OCI-LY7 (cell line): ENCODE measurements around the gene CXCR5. TPM values are rescaled to one million over a fixed set of nuclear protein-coding genes. Genes with fewer than 3 reads are reported as not detected.

Source experiments
- BruUV-seq: library from RNA; stranded (reverse); fragments of 400-500 nt; replicated peaks from 2 replicates; lab custom pipeline; 2021; lab: Mats Ljungman, UMichigan
- CTCF ChIA-PET: fragments of 300-600 bp; sonication (Branson Sonifier 250); formaldehyde crosslinking; loops from one replicate; lab custom pipeline; 2022; ENCODE audit warnings: antibody characterized with exemption; ENCODE audit not compliant: unreplicated experiment; lab: Charles Lee
- POLR2A ChIA-PET: fragments of 300-600 bp; sonication (Branson Sonifier 250); formaldehyde crosslinking; loops from one replicate; lab custom pipeline; 2022; ENCODE audit warnings: antibody characterized with exemption; lab: Charles Lee
- DNase-seq: peaks from one replicate; pipeline ENCODE4 v3.0.0-alpha.2; 2015; ENCODE audit warnings: low spot score
- H2AFZ ChIP-seq: fragments of 200-600 bp; sonication (generic), shearing (Covaris generic); 2 replicates; pipeline ENCODE4 v1.6.1; 2014; ENCODE audit warnings: mild to moderate bottlenecking, antibody characterized with exemption, low read length, moderate library complexity
- H3K27ac ChIP-seq: fragments of 200-600 bp; sonication (generic); 2 replicates; pipeline ENCODE4 v1.5.1; 2014; ENCODE audit warnings: mixed run types, low read depth, mild to moderate bottlenecking, moderate library complexity, low read length, inconsistent platforms; ENCODE audit not compliant: poor library complexity, severe bottlenecking
- H3K36me3 ChIP-seq: fragments of 200-600 bp; sonication (generic); 2 replicates; pipeline ENCODE4 v1.6.1; 2014; ENCODE audit warnings: mild to moderate bottlenecking, antibody characterized with exemption, low read length, moderate library complexity, mixed read lengths; ENCODE audit not compliant: insufficient read depth
- H3K4me1 ChIP-seq: fragments of 200-600 bp; sonication (generic); 2 replicates; pipeline ENCODE4 v1.5.1; 2014; ENCODE audit warnings: mild to moderate bottlenecking, low read length; ENCODE audit not compliant: insufficient read depth, poor library complexity, severe bottlenecking
- H3K4me2 ChIP-seq: fragments of 200-600 bp; sonication (generic); 2 replicates; pipeline ENCODE4 v1.6.1; 2014; ENCODE audit warnings: mild to moderate bottlenecking, low read length
- H3K4me3 ChIP-seq: fragments of 200-600 bp; sonication (generic); 2 replicates; pipeline ENCODE4 v1.5.1; 2014; ENCODE audit warnings: mild to moderate bottlenecking, low read depth, low read length; ENCODE audit not compliant: poor library complexity, severe bottlenecking
- H3K79me2 ChIP-seq: fragments of 200-600 bp; sonication (generic); 2 replicates; pipeline ENCODE4 v1.6.1; 2016; ENCODE audit warnings: low read depth, mild to moderate bottlenecking, low read length, moderate library complexity, mixed read lengths; ENCODE audit not compliant: insufficient read depth
- H3K9me2 ChIP-seq: fragments of 200-600 bp; sonication (generic); 2 replicates; pipeline ENCODE4 v1.6.1; 2016; ENCODE audit warnings: mild to moderate bottlenecking, low read length, mixed read lengths; ENCODE audit not compliant: insufficient read depth
- H3K9me3 ChIP-seq: fragments of 200-600 bp; sonication (generic); 2 replicates; pipeline ENCODE4 v1.6.1; 2014; ENCODE audit warnings: mild to moderate bottlenecking, mixed run types, low read length, mixed read lengths
- H4K20me1 ChIP-seq: fragments of 200-600 bp; sonication (generic); 2 replicates; pipeline ENCODE4 v1.6.1; 2014; ENCODE audit warnings: mild to moderate bottlenecking, antibody characterized with exemption, low read length, moderate library complexity, mixed read lengths; ENCODE audit not compliant: insufficient read depth
- EZH2phosphoT487 ChIP-seq: fragments of 200-600 bp; sonication (generic); IDR thresholded peaks from 2 replicates; pipeline ENCODE4 v1.6.1; 2018; ENCODE audit warnings: low read depth, borderline replicate concordance, mild to moderate bottlenecking, mixed run types, antibody characterized with exemption, low read length, moderate library complexity, mixed read lengths
- intact Hi-C: fragments of 100-400 bp; cut with micrococcal nuclease; formaldehyde crosslinking; loops from one replicate; pipeline ENCODE4 v1.10.0; 2022; ENCODE audit not compliant: unreplicated experiment
- total RNA-seq, 2 experiments: library from RNA; depleted of rRNA in 1 of 2; stranded (reverse); fragments of >200 nt in 1 of 2; shearing (Covaris generic) in 1 of 2; gene quantifications; 2 replicates each; pipeline ENCODE4 v1.2.3, GENCODE V29; 2014 to 2022
- TF ChIP-seq, protein P1 (sequence below): fragments of 200-600 bp; sonication (generic); conservative IDR thresholded peaks from 2 replicates; pipeline ENCODE4 v1.5.1; 2014; ENCODE audit warnings: mild to moderate bottlenecking, antibody characterized with exemption, low read length, moderate library complexity, mixed read lengths

CXCR5 gene
- total RNA-seq, 2 experiments from 2014 or later = 3.3 to 7.3 TPM

DNA sequence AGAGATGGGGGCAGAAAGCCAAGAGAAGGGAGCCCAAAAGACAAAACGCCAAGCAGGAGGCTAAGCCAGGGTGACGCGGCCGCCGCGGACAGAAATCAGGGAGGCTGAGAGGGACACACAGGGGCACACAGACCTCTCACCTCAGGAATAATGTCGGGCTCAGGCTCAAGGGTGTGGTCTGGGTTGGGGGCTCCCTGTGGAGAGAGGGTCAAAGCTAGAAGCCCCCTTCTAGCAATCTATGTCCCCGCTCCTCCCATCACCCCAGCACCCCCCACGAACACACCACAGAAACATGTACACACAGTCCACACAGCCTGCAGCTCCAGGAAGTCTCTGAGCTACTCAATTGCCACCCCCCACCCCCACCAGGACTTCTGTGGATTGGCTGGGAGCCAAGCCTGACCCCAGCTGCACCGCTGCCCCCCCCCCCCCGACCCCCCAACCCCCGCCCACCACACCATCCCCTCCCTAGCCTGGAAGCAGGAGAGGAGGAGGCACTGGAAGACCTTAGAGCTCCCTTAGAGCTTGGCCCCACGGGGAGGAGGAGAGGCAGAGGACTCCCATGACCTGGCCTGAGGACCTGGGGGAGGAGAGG, 35.1 kb downstream of the CXCR5 start:
- Histone ChIP-seq H3K36me3 (no peaks in the 10 kb centered on the region), H3K79me2 (peaks cover 16% of the 10 kb centered on the region; the same call in 1 of the 2 replicates), H3K4me3 (no peak overlapping the region), H4K20me1 (no peaks in the 10 kb centered on the region), H3K9me3 (no peaks in the 10 kb centered on the region), H2AFZ (no peak overlapping the region), H3K27ac (no peak overlapping the region), H3K4me1 (peaks cover 88% of the 10 kb centered on the region), H3K4me2 (peak overlapping the region; percentile 30), H3K9me2 (no peaks in the 10 kb centered on the region)
- ChIA-PET POLR2A (interaction anchor here (0.8 kb wide), 1 partner anchor 145 kb away, joined by 7 read pairs; no protein-coding TSS in a partner anchor), CTCF (no interaction called here)
- no TSS peak for BruUV-seq
- intact Hi-C loops = no loop called here
- DNase-seq = no peak
- TF ChIP-seq EZH2phosphoT487 = no peak
- TF ChIP-seq, protein P1, sequence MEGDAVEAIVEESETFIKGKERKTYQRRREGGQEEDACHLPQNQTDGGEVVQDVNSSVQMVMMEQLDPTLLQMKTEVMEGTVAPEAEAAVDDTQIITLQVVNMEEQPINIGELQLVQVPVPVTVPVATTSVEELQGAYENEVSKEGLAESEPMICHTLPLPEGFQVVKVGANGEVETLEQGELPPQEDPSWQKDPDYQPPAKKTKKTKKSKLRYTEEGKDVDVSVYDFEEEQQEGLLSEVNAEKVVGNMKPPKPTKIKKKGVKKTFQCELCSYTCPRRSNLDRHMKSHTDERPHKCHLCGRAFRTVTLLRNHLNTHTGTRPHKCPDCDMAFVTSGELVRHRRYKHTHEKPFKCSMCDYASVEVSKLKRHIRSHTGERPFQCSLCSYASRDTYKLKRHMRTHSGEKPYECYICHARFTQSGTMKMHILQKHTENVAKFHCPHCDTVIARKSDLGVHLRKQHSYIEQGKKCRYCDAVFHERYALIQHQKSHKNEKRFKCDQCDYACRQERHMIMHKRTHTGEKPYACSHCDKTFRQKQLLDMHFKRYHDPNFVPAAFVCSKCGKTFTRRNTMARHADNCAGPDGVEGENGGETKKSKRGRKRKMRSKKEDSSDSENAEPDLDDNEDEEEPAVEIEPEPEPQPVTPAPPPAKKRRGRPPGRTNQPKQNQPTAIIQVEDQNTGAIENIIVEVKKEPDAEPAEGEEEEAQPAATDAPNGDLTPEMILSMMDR = no peak

DNA sequence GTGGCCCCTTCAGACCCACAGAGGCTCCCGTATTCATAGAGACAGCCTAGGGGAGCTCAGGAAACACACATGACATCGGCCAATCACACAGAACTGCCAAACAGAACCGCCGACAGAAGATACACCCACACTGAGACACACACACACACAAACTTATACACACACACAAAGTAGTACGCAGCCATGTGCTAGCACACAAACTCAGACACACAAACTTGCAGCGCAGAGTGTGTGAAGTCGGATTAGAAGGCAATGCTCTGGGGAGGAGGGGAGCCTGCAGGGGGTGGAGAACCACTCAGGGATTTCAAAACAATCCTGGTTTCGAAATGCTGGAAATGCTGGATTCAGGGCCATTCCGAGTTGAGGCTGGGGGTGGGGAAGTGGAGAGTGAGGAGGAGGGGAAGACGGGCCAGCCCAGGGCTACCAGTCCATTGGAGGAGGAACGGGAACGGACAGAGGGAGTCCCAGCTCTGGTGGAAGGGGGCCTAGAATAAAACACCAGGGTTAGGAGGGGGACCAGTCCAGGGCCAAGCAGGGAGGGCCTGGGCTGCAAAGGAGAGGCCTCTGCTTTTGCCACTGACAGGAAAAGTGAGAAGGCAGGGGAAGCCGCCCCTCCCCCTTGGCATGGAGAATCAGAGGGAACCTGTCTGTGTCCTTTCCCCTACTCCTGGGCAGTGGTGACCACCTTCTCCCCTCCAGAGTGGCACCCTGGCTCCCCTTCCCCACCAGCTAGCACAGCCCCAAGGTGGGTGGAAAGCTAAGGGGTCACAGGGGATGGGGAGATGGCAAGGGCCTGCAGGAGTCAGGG, 37.6 kb downstream of the CXCR5 start:
- BruUV-seq = no TSS peak
- Histone ChIP-seq H2AFZ (no peak overlapping the region), H4K20me1 (no peaks in the 10 kb centered on the region), H3K36me3 (no peaks in the 10 kb centered on the region), H3K4me2 (no peak overlapping the region), H3K9me2 (no peaks in the 10 kb centered on the region), H3K9me3 (no peaks in the 10 kb centered on the region), H3K27ac (no peak overlapping the region), H3K4me1 (peaks cover 75% of the 10 kb centered on the region), H3K79me2 (peaks cover 22% of the 10 kb centered on the region; the same call in 1 of the 2 replicates), H3K4me3 (no peak overlapping the region)
- intact Hi-C loops = no loop called here
- DNase-seq = no peak
- POLR2A ChIA-PET = interaction anchor here (1.0 kb wide), 1 partner anchor 37 kb away, joined by 3 read pairs; no protein-coding TSS in a partner anchor
- TF ChIP-seq, protein P1 = no peak
- no peak for TF ChIP-seq EZH2phosphoT487
- CTCF ChIA-PET = no interaction called here
